GM10266 (cell line): ENCODE data around the gene ATP6V1G3.

Source experiments
- DNase-seq: peaks from one replicate; pipeline ENCODE4 v3.0.0; 2012; ENCODE audit errors: extremely low spot score
- CTCF ChIP-seq: IDR thresholded peaks from 2 replicates; pipeline ENCODE4 v1.5.1; 2012; ENCODE audit warnings: mild to moderate bottlenecking, low read depth; ENCODE audit not compliant: control insufficient read depth, insufficient read depth; ENCODE audit errors: missing control alignments

Gene ATP6V1G3

GRCh38 chr1:198552668-198553416 lies 12.4 kb upstream of the ATP6V1G3 start:
- peak; percentile 5 for TF ChIP-seq CTCF
- no peak for DNase-seq

DNA sequence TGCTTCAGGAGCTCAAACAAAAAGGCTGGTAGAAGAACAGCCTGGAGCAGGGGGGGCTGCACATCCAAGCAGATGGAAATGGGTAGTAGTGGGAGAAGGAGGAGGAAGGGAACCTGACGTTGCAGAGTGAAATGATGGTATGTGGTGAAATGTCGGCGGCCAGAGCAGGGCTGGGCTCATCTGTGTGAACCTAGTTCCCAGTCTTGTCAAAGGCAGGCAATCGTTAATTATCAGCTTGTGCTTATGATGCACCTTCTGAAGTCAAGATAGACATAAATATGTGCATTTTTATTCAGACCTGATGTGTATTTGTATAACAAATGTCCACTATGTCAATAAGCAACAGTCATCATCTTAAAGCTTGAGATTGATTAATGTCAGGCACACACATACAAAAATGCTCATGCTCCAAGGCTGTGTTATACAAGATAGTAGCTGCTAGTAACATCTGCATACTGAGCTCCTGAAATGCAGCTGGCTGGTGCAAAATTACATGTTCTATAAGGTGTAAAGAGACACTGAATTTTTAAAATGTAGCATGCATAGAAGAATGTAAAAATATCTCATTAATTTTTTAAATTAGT lies 10.6 kb upstream of the ATP6V1G3 start:
- no peak for TF ChIP-seq CTCF
- DNase-seq, result no peak

- DNase-seq, result peak; percentile 30
- no peak for TF ChIP-seq CTCF
These were observed 9.4 kb upstream of the ATP6V1G3 start for GRCh38 chr1:198549866-198550265.

DNA sequence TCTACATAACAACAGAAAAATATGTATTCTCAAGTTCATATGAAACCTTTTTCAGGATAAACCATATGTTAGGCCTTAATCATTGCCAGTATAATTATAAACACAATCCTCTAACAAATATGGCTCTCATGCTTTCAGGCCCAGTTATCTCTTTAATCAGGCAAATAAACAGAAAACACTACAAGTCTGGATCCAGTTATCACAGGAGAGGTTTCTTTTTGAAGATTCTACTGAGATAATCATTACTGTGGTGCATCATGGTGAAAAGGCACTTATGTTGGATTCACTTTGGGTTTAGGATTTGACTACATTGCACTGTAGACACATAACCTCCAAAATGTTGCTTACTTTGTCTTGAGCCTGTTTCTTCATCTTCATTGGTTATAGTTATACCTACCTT lies 8.4 kb upstream of the ATP6V1G3 start:
- DNase-seq, result no peak
- TF ChIP-seq CTCF, result no peak

GRCh38 chr1:198545156-198545555 lies 4.7 kb upstream of the ATP6V1G3 start:
- TF ChIP-seq CTCF, result no peak
- DNase-seq, result no peak

- DNase-seq, result no peak
- no peak for TF ChIP-seq CTCF
These were observed 3.8 kb upstream of the ATP6V1G3 start for GRCh38 chr1:198544265-198544664.

DNA sequence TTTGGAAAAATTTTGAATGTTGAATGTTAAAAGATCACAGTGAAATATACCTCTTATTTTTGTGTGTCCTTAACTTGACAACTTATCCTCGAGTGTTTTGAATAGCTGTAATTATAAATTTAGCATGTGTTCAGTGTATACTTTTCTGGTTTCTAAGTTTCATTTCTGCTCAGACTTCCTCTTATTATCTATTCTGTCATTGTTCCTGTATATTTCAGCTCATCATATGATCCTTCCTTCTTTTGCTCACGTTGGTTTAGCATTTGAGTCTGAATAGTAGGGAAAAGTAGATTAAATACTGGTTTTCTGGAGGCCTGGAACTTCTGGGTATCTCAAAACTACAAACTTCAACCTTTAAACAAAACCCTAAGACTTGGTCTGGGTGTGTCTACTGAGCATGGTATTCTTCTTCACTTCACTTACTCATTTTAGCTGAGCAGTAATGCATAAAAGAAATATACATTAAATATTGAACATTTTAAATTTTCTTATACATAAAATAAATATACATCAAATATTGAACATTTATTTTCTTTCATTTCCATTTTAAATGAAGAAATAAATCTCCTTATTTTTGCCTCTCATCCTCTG lies 3.3 kb upstream of the ATP6V1G3 start:
- TF ChIP-seq CTCF, result no peak
- no peak for DNase-seq
